ENCODE results near the gene OR8J1.
"Not testable (repeated sequence)": the region's sequence is repeated elsewhere in the genome, so short reads cannot be mapped to it uniquely, and the experiment has no call there.

OR8J1 gene, protein sequence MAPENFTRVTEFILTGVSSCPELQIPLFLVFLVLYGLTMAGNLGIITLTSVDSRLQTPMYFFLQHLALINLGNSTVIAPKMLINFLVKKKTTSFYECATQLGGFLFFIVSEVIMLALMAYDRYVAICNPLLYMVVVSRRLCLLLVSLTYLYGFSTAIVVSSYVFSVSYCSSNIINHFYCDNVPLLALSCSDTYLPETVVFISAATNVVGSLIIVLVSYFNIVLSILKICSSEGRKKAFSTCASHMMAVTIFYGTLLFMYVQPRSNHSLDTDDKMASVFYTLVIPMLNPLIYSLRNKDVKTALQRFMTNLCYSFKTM

DNA sequence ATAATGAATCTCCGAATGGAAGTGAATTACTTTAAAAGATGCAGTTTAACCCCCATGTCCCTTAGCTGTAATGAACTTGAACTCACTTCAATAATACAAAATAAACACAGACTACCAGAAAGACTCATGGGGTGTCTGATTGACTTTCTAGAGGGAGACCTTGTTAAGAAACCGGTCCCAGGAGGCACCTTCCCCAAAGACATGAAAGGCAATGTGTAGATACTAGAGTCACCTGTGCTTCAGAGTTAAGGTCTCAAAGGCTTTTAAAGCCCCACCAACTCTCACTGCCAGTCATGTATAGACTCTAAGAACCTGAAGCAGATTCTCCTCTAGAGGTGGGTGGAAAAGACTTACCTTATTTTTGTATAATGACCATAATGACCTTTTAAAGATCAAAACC lies at the start of gene OR8J1:
OR8J1 (plus strand) TSS at position 301 of the 400 bp plus-strand sequence. CDS start 5,956 bp downstream, outside the sequence.
- DNase-seq = no peak

DNA sequence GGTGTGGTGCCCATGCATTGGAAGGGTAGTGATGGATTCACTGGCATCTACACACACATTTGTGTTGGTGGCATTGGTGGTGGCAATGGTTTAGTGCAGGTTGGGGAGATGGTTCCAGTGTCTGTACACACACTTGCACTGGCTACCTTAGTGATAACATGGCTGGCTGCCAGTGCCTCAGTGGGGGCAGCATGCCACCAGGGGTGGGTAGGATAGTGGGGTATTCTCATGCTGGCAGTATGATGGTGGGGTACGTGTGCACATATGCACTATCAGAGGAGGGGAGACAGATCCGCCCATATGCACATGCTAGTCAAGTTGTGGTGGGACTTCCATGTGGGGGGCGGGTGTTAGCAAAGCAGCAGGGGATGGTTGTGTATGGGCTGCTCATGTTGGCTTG lies 46.3 kb upstream of the OR8J1 start:
- DNase-seq = no peak

DNA sequence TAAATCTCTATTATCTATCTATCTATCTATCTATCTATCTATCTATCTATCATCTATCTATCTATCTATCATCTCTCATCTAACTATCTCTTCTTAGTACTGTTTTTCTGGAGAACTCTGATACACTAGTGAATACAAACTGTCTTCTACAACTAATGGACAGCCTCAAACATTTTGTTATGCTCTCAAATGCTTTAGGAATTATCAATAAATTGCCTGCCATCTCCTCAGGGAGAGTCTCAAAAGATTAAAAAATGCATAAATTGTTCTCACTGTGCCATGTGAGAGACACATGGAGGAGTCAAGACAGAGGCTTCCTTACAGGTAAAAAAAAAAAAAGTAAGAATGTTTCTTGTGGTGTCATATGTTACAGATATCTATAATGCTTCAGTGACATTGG lies 39.2 kb upstream of the OR8J1 start, which contains the start of gene OR8K3:
OR8K3 (plus strand) TSS at position 301 of the 400 bp plus-strand sequence. CDS start 3,163 bp downstream, outside the sequence.
- no peak for DNase-seq

DNA sequence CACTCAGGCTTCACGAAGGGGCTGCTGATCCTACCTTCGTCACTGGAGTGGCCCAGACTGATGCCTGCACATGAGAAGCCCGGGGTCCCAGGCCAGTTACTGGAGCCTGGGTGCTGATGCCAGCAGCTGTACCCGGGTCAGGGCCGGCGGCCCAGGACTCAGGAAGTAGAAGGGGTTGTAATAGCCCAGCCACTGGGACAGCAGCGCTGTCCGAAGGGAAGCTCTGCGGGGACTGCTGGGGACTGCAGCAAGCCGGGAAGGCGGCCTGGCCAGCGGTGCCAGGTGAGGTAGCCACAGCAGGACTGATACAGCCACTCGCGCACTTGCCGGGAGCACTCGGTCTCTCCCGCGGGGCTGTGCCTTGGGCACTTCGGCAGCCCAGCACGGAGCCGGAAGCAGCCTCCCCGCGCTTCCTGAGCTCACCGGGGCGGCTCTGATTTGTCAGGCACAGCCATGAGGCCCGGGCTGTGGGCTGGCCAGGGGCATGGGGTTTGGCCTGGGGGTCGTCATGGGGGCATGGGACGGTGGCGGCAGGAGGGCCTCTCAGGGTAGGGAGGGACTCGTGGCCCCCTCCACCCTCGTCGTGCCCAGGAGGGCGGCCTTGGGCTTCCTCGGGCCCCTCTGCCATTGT lies 22.1 kb upstream of the OR8J1 start:
- no peak for DNase-seq

DNA sequence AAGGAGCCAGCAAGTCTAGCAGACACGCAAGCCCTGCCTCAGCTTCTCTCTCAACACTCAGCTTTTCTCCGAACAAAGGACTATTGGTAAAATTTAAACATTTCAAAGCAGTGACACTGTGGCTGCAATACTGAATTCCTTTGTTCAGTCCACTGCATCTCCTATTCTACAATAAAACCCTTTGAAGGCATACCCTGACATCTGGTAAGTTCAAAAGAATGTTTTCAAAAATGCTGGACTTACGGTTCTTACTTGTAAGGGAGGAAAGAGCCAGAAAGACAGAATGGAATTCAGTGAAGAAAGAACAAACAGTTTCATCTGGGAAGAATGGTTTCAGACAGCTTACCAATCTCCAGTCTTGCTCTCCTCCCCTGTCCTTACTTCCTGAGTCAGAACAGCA lies 20.9 kb upstream of the OR8J1 start:
- DNase-seq = no peak

DNA sequence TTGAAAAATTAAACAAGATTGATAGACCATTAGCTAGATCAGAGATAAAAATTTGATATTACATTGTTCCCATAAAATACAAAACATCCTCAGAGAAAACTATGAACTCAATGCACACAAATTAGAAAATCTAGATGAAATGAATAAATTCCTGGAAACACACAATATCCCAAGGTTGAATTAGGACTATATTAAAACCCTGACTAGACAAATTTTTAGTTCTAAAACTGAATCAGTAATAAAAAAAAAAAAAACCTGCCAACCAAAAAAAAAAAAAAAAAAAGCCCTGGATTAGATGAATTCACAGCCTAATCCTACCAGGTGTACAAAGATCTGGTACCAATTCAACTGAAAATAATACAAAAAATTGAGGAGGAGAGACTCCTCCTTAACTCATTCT lies 13.8 kb upstream of the OR8J1 start:
- no peak for DNase-seq

DNA sequence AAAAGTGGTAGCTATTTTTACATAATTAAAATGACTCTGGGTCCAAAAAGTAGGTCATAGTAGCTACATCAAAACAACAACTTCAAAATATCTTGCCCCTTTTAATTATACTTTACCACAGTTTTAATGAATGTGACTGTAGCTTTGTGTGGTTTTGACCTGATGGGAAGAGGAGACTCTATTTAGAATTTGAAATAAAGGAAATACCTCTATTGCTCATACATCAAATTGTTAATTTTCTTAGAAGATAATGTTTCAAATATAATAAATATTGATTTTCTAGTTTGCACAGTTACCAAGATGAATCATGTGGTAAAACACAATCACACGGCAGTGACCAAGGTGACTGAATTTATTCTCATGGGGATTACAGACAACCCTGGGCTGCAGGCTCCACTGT lies 8.4 kb upstream of the OR8J1 start, which contains the start of gene OR8K1:
OR8K1 (plus strand) TSS at position 301 of the 400 bp plus-strand sequence; CDS start at position 301, 0 bp downstream.
- DNase-seq = no peak

DNA sequence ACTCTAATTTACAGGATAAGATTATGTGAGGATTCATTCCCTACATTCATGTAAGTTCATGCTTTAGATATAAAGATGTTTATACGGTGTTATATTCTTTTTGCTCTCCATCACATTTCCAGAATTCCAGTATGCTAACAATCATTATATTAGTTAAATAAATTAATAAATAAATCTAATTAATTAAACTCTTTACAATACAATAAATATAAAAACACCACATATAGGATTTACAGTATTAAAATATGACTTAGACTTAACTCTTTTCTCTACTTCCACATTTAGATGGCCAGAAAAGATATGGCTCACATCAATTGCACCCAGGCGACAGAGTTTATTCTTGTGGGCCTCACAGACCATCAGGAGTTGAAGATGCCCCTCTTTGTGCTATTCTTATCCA lies 21.2 kb downstream of the OR8J1 start, which contains the start of gene OR8U1:
OR8U1 (plus strand) TSS at position 301 of the 400 bp plus-strand sequence; CDS start at position 301, 0 bp downstream.
- no peak for DNase-seq

DNA sequence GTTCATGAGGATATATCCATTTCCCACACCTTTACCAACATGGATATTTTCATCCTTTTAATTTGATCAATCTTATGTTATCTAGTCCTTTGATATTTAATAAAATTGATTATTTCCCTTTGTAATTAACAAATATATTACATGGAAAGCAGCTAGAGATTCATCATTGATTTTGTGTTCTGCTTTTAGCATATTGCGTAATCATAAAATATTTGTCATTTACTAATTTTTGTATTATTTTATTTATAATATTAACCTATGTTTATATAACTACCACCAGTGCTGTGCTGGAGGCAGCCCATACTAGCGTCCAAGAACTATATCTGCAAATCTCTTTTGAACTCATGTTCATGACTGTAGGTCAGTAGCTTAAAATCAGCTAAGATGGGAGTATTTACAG lies 26.0 kb downstream of the OR8J1 start:
- DNase-seq = no peak

DNA sequence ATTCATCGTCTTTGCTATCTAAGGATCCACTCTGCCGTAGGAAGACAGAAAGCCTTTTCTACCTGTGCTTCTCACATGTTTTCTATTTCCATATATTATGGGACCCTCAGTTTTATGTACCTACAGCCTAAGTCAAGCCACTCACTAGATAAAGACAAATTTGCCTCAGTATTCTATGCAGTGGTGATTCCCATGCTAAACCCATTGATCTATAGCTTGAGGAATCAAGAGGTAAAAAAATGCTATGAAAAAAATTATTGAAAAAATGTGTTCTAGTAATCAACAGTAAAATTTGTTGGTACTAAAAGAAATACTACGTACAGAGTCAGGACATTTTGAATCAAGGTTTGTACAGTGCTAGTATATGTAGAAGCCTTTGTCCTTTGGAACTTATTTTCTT lies 40.3 kb downstream of the OR8J1 start:
- DNase-seq = no peak

DNA sequence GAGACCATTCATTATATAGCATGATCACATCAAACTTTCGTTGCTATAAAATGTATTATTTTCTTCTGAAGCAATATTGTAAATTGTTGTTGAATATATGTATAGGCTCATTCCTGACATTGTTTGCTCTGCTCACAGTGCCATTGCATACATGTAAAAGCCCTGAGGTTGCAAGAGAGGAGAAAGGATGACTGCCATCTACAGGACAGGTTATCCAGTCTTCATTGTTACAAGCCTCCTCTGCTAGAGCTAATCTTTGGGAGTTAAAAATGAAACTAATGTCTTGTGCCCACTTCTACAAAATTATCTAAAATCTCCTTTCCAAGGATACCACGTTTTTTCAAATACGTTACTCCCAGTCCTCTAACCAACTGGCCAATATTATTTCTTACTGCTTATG lies 42.0 kb downstream of the OR8J1 start:
- no peak for DNase-seq

DNA sequence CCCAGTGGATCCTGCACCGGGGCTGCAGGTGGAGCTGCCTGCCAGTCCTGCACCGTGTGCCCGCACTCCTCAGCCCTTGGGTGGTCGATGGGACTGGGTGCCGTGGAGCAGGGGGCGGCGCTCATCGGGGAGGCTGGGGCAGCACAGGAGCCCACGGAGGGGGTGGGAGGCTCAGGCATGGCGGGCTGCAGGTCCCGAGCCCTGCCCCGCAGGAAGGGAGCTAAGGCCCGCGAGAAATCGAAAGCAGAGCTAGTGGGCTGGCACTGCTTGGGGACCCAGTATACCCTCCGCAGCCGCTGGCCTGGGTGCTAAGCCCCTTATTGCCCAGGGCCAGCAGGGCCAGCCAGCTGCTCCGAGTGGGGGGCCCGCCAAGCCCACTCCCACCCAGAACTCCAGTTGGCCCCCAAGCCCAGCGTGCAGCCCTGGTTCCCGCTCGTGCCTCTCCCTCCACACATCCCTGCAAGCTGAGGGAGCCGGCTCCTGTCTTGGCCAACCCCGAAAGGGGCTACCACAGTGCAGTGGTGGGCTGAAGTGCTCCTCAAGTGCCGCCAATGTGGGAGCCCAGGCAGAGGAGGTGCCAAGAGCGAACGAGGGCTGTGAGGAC lies 47.9 kb downstream of the OR8J1 start:
- DNase-seq = not testable (repeated sequence)

DNA sequence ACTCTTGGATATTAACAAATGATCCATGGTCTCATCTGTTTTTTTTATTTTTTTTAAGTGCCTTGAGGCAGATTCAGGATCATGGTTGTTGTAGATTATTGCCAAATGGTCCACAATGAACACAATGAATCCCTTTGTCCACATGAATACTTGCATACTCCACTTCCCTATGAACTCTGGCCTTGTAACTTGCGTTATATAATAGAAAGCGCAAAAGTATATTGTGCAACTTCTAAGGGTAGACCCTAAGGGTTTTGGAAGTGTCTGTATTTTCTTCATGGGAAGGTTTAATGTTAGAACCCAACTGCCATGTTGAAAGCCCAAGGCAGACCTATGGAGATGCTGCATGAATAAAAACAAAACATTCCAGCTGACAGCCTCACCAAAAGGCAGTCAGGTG lies 50.3 kb downstream of the OR8J1 start:
- no peak for DNase-seq

DNA sequence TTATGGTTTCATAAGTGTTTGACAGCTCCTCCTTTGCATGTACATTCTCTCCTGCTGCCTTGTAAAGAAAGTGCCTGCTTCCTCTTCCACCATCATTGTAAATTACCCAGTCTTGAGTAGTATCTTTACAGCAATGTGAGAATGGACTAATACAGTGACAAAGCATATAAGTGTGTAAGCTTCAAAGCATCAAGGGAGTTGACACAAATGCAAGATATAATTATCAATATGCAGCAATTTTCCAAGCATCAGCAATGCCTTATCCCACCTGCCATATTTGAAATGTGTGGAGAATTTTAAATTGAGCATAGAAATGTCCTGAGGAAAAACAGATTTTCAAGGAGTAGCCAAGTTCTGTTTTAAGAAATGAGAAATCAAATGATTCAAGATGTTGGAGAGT lies 56.7 kb downstream of the OR8J1 start:
- no peak for DNase-seq
